ENCODE measurements around the gene ZNF429. TPM values are rescaled to one million over a fixed set of nuclear protein-coding genes. Genes with fewer than 3 reads are reported as not detected.

The ZNF429 gene
- total and polyA plus RNA-seq, 8 donors = 2.7 to 28.6 (median 6.6) TPM

GRCh38 chr19:21603431-21604231, 98.2 kb downstream of the ZNF429 start:
- H3K27me3 ChIP-seq = no peaks in the 10 kb centered on the region
- TF ChIP-seq POLR2AphosphoS5 (IDR thresholded peaks at IDR 0.05) = no peak
- TF ChIP-seq EP300 (IDR thresholded peaks at IDR 0.05) = no peak
- TF ChIP-seq POLR2A (IDR thresholded peaks at IDR 0.05) = no peak
- TF ChIP-seq, protein P1, sequence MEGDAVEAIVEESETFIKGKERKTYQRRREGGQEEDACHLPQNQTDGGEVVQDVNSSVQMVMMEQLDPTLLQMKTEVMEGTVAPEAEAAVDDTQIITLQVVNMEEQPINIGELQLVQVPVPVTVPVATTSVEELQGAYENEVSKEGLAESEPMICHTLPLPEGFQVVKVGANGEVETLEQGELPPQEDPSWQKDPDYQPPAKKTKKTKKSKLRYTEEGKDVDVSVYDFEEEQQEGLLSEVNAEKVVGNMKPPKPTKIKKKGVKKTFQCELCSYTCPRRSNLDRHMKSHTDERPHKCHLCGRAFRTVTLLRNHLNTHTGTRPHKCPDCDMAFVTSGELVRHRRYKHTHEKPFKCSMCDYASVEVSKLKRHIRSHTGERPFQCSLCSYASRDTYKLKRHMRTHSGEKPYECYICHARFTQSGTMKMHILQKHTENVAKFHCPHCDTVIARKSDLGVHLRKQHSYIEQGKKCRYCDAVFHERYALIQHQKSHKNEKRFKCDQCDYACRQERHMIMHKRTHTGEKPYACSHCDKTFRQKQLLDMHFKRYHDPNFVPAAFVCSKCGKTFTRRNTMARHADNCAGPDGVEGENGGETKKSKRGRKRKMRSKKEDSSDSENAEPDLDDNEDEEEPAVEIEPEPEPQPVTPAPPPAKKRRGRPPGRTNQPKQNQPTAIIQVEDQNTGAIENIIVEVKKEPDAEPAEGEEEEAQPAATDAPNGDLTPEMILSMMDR (IDR thresholded peaks at IDR 0.05) = no peak
- no peak for DNase-seq
- intact Hi-C loops (cut with DNase I; ENCODE audit: low total_unique reads) = no loop called here
- H3K27ac ChIP-seq = peak overlapping the region in 4 of 5 donors; percentile 50 to 88 (median 78)
- no peaks in the 10 kb centered on the region for H3K36me3 ChIP-seq
- no peaks in the 10 kb centered on the region for H3K9me3 ChIP-seq
- peak overlapping the region; percentile 50 to 58 (median 52) for H3K4me3 ChIP-seq
- H3K4me1 ChIP-seq = peaks cover 11 to 35% (median 23%) of the 10 kb centered on the region in 4 donors
- 45 to 63% (median 55%) methylated on average over 8 of the region's 8 CpGs for WGBS, 5 donors

- no peaks in the 10 kb centered on the region for H3K36me3 ChIP-seq
- peak in 1 of 2 donors; percentile 81 for DNase-seq
- WGBS, 5 donors = 0 to 2% (median 1%) methylated on average over 4 of the region's 4 CpGs
Observed at GRCh38 chr19:21604351-21604926, 99.0 kb downstream of the ZNF429 start.

More at GRCh38 chr19:21604351-21604926, 99.0 kb downstream of the ZNF429 start:
- intact Hi-C loops (cut with DNase I; ENCODE audit: low total_unique reads) = no loop called here
- Histone ChIP-seq H3K4me3 (peak overlapping the region; percentile 50 to 58 (median 52)), H3K27me3 (no peaks in the 10 kb centered on the region), H3K9me3 (peaks cover 0 to 3% (median 0%) of the 10 kb centered on the region in 4 donors), H3K27ac (peak overlapping the region; percentile 47 to 88 (median 69)), H3K4me1 (peaks cover 11 to 35% (median 23%) of the 10 kb centered on the region in 4 donors)
- no peak for TF ChIP-seq POLR2AphosphoS5 (IDR thresholded peaks at IDR 0.05)

Other genes starting within 250 kb of the ZNF429 start
- 10 to 100 TPM in 4 of 5 donors, under 1 TPM in 1; 0.87 to 58.3 (median 43.5) TPM for gene ZNF708, start 176.2 kb upstream of the ZNF429 start, total RNA-seq
- gene ZNF708, start 176.2 kb upstream of the ZNF429 start, polyA plus RNA-seq = 1 to 10 TPM; 2.4 to 3.5 (median 2.7) TPM
- gene ZNF738, start 146.6 kb upstream of the ZNF429 start, total RNA-seq = 10 to 100 TPM in 2 of 5 donors, 1 to 10 TPM in 1, under 1 TPM in 1, not detected in 1; 0.89 to 27.9 (median 11.9) TPM
- 1 to 10 TPM; 2.3 to 4.2 (median 2.7) TPM for gene ZNF738, start 146.6 kb upstream of the ZNF429 start, polyA plus RNA-seq
- 10 to 100 TPM; 18.1 to 100.0 (median 41.4) TPM for gene ZNF493, start 108.5 kb upstream of the ZNF429 start, total RNA-seq
- gene ZNF493, start 108.5 kb upstream of the ZNF429 start, polyA plus RNA-seq = 1 to 10 TPM; 2.1 to 5.8 (median 3.2) TPM